GM21576 (cell line): ENCODE measurements around the gene DPH1.

ENCODE experiments used
- ATAC-seq: cut with Tn5 transposase; IDR thresholded peaks from one replicate; pipeline ENCODE4 v1.9.1; 2021; ENCODE audit warnings: mild to moderate bottlenecking, moderate library complexity; ENCODE audit not compliant: unreplicated experiment

Gene DPH1

DNA sequence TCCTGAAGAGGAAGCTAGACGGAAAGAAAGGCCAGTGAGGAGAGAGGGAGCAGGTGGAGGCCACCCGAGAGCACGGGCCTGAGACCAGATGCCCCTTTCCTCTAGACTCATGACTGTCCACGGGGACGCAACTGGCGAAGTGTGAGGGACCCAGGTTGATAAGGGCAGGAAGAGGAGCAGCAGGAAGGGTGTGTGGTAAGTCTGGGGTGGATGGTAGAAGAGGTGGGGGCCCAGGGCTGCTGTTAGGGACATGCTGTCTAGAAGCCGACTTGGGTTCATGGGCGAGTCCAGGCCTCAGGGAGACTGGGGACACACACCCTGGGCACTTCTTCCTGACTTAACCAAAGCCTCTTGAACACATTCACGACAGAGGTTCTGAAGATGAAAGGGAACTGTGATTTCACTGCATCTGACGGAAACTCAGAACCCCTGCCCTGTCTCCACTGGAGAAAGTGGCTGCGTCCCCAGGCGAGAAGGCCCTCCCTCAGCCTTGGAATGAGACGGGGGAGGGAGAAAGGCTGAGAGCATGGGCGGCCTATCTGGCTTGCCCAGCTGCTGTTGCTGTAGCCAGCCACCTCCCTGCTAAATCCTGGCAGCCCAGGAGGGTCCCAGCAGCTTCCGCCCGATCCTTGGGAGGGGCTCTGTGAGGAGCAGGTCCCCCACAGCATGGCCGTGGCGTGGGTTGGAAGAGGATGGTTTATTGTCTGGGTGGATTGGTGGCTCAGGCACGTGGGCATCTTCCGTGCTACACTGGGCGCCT lies 30.9 kb downstream of the DPH1 start:
- no peak for ATAC-seq

DNA sequence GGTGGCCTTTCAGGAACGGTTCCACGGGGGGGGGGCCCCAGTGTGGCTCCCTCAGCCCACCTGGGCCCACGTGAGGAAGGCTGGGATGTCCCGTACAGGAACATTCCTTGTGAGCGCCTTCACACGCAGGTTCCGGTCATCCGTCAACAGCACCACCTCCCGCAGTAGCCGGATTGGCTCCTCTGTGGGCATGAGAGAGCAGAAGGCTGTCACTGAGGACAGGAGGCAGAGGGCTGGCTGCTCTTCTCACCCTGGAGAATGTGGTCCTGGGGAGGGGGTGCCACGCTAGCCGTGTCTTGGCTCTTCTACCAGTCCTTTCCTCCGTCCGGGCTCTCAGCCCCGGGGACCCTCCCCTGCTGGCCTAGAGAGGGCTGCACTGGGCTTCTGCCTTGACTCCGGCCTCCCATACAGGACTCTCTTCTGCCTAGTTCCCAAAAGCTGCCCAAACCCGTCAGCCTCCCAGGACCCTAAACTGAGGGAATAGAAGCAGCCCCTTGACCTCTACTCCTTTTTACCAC lies 31.5 kb downstream of the DPH1 start:
- ATAC-seq, result no peak

DNA sequence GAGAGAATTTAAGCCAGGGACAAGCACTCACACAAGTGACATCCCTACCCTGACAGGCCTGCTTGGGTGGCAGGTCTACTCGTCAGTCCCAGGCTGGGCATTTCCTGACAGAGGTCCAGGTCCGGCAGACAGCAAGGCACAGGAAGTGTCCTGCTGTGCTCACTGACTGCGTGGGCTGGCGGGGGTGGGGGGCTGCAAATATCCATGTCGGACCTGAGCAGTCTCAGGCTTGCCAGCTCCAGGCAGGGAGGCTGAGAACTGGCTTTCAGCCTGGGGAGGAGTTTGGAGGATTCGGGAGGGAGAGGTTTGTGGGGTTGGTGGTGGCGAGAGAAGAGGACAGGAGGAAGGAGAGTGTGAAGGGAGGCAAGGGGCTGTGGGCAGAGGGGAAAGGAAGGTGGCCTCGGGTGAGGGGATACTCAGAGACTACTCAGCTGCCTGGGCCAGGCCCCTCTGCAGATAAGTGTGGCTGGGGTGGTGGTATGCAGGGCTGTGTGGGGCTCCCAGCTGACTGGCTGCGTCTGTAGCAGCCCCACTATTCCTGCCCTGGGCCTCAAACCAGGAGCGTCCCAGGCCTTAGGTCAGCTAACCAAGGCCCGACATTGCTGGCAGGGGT lies 32.7 kb downstream of the DPH1 start:
- ATAC-seq, result no peak

DNA sequence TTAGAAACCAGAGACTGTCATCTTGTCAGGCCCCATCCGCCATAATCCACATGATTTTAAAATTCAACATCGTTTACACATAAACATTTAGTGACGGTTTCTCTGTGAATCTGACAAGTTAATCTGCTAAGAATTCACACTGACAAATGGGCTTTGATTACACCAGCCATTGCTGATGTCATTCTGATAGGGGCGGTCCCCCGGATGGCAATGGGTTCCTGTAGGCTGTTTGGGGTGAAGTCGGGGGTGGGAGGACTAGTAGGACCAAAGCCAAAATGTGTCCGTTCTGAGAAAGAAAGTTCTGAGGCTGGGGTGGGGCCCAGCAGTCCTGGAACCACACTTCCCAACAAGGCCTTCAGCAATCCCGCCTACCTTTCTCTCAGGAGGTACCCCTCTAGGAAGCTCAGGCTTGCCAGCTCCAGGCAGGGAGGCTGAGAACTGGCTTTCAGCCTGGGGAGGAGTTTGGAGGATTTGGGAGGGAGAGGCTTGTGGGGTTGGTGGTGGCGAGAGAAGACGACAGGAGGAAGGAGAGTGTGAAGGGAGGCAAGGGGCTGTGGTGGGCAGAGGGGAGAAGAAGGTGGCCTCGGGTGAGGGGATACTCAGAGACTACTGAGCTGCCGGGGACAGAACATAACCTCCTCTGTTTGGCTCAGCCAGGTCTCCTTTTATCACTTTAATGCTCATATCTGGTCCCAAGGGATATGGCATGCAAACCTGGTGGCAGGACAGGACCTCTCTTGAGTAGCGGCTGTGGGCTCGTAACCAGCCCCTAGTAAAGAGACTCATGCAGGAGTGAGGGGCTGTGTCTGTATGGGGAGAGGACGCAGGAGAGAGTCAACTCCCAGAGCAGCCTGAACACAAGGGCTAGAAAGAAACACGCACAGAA lies 33.6 kb downstream of the DPH1 start:
- ATAC-seq, result no peak

DNA sequence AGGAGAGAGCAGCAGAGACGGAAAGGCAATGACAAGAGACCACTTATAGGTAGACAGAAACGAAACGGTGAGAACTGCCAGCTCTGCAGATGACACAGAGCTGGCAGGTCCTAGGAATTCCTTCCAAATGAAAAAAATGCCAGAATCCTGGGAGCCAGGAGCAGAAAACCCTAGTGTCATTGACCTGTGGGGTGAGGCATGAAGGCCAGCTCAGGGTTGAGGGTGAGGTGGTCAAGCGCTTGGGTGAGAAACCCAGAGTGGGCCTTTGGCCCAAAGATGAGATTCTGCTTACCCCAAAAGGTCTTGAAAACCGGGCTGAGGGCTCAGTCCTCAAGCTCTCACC lies 34.2 kb downstream of the DPH1 start:
- ATAC-seq, result no peak

DNA sequence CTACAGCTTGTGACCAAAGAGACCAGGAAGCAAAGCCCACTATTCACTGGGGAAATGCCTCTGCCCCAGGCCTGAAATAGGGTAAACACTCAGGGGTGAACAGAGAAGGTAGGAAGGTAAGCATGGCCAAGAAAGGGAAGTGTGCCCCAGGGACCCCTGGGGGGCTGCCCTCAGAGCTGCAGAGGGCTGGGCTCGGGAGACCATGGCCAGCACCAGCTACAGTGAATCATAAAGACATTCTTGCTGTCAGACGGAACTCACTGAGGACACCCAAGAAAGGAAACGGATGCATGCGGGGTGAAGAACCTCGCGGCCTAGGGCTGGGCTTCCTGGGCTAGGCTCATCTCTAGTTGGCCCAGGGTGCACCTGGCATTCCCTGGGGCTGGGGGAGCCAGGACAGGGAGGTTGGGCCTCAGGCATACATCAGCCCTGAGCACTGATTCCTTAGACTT lies 34.6 kb downstream of the DPH1 start:
- ATAC-seq, result no peak

DNA sequence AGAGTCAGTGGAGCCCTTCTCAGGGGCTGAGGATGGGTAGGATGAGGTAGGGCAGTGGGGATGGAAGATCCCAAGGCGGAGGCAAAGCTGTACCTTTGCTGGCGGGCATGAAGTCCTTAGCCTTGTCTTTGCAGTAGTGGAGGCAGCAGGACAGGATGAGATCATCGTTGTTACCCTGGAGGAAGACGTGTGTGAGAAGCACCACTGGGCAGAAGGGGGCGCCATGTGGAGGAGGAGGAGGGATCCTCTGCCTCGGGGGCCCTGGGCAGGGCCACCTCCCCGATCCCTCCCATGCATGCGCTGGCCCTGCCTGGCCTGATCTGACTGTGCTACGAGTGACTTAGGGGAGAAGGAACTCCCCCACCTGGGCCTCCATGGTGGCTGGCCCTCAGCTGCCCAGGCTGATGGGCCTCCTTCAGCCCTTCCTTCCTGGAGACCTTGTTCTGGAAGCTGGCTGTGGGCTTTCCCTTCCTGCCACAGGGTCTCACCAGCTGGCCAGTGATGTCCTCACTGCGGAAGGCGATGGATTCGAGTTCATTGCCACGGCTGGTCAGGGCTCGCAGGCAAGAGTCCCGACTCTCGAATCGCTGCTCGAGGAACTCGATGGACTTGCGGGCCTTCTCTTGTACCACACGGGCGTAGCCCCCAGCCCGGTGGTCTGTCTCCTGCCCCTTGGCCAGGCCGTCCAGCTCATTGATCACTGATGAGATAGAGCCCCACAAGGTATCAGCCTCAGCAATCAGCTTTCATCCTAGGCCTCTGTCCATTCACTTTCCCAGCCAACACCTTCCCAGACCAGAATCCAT lies 35.2 kb downstream of the DPH1 start:
- ATAC-seq, result no peak

DNA sequence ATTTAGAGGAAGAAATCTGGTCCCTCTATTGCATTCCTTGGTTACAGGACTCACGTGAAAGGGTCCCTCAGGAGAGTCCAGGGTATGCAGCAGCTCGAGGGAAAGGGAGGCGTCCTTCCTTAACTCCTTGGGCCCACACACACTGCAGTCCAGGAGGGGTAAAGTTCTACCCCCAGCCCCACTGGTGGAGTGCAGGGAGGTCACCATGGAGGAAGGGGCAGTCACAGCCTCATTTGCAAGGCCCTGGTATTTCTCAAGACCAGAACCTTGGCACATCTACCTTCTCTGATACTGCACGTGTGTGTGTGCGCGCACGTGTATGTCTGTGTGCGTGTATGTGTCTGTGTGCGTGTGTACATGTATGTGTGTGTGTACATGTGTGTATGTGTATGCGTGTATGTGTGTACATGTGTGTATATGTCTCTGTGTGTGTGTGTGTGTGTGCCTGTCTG lies 36.0 kb downstream of the DPH1 start:
- no peak for ATAC-seq

DNA sequence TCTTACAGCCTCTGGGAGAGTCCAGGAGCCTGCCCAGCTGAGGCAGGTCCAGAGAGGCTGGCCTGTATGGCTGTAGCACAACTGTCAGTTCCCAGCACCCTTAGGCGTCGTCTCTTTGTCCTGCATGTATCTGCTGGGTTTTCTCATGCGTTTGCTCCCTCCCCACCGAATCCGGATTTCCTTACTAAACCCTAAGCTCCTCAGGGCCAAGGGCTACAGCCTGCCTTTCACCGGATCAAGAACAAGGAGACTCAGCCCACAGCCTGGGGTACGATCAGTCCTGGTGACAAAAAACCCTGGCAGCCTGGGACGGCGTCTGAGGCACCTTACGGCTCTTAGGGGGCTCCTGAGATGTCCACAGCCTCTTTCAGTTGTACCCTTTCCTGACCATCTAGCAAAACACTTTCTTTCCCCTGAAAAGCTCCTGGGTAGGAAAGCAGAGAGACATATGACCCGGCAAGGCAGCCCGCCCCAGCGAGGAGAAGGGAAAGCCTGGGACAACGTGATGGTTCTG lies 37.2 kb downstream of the DPH1 start:
- no peak for ATAC-seq

DNA sequence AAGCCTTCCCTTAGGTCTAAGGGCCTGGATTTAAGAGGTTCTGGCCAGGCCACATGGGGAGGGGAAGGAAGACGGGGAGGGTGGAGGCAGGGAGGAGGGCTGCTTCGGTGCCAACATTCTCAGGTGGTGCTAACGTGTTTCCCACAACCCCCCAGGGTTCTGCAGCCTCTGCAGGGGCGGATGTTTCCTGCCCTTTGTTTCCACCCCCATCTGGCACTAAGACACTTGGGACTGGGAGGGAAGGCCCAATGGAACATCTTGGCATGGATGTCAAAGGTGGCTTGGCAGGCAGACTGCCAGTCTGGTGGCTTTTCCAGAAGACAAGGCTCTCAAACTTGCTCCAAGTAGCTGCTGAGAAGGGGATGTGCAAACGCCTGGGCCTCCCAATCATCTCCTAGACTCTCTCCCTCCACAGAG lies 37.7 kb downstream of the DPH1 start:
- no peak for ATAC-seq

DNA sequence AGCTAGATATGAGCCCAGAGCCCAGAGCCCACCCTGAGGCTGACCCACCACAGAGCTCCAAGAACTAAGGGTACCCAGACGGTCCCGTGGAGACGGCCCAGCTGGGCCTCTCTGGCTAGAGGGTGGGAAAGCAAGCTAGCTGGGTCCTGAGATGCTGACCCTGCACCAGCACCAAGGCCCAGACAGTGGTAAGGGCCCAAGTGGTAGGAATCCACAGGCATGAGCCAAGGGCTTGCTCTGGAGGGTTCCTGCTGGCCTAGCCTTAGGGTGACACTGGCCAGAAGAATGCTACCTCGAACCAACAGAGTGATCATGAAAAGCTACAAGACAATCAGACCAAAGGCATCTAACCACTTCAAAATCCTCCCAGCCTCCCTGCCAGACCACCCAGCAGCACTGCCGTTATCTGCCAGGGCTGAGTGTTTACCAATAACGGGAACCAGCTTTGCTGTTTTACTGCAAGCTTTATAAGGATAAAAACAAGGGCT lies 38.1 kb downstream of the DPH1 start:
- ATAC-seq, result no peak

DNA sequence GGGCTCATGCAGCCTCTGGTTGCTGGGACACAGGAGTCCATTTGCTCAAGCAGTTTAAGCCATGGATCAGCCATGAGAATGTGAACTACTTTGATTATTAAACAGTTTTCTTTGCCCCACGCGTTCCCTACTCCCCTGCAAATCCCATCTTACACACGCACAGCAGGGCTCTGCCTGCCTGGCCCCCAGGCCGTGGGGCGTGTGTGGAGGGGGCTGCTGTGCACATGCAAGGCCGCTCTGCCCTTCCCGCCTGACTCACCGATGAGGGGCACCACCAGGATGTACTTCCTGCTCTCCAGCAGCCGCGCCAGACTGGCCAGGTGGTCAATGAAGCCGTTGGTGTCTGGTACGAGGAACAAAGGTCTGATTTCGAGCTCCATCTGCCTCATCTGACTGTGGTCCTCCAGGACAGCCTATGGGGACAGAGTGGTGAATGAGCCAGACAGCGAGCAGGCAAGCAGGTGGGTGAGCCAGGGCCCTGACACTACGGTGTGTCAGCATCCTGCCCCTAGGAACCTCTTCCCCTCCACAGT lies 38.6 kb downstream of the DPH1 start:
- ATAC-seq, result no peak

DNA sequence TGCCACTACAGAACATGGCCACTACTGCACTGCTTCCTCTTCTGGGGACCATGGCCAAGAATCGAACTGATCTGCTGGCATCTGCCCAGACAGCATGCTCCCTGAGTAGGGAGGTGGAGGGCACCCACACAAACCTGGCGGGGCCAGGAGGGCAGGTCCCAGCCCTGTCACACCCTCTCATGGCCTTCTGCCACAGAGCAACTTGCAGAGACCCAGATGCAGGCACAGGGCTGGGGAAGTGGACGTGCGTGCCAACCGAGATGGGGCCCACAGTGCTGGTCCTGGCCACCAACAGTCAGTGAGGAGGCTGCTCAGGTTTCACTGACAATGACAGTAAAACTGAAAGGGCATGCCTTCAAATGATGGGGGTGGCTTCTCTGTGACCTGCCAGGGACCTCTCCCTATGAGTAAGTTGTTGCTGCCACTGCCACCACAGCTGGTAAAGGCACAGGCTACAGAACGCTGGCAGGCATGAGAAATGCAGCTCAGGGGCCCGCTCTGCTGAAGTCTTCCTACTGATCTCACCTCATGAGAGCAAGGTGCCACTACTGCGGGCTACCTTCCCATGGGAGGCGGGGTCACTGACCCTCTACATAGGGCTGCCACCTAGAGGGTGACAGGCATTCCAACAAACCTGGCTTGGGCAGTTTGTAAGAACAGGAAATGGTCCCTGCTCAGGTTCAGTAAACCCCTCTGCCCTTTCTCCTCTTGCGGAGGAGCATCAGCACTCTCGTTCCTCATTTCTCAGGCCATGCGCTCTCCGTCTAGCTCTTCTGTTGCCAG lies 40.5 kb downstream of the DPH1 start:
- ATAC-seq, result peak; percentile 80

DNA sequence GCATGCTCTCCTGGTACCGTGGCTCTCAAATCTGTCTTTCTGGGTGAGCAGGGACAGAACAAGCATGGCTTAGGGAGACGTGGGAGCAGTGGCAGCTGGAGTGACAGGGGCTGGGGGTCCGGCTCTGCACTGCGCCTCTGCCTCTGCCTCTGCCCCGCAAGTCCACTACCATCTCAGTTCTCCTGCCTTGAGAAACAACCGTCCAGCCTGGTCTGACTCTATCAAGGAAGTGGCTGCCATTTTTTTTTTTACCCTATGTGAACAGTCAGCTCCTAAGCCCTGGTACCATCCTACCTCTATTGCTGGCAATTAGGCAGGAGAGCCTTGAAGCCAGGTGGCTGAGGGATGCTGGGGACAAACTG lies 41.1 kb downstream of the DPH1 start:
- no peak for ATAC-seq

DNA sequence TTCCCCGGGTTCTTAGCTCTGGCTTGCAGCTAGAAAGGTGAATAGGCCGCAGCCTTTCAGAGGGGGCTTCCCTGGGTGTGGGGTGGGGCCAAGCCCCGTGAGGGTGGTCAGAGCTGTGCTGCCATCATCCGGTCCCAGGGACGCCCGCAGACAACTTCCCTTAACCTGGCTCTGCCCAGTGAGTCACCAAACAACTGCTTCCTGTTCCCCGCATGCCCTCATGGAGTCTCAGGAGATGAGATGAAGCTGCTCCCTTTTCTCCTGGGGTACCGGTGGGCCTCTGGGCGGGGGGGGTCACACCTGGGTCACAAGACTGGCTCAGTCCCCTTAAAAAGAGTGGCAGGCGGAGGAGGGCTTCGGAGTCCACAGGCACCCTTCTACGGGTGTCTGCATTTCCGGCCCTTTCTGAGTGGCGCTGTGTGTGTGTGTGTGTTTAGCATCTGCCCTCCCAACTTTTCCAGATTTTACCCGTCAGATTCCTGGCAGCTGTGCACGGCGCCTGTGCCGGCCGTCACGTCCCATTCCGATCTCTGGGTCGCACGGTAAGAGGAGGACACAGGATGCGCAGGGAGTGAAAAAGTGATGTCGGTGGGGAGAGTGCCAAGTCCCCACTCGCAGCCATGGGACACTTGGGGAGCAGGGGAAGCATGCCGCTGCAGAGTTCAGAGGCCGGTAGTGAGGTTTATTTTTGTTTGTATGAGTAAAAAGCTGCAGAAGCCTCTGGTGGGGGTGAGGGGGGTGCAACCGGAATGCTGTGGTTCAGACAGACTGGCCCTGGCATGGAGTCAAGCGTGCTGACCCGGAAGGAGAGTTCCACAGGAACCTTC lies 41.7 kb downstream of the DPH1 start:
- no peak for ATAC-seq

DNA sequence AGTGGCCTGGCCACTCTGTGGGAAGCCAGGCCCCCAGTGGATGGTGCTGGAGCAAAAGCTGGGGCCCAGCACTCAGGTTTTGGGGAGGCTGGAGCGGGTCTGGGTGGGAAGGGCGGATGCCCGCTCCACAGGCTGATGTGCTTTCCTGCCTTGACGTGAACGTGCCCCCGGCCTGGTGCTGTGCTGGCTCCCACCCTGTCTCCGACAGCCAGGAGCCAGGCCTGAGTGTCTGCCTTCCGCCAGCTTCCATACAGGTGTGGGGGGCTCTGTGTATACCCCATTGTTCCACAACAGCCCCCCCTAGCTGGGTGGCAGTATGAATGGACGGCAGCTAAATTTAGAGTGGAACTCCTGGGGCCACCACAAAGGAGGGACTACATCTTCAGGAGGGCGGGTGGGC lies 45.0 kb downstream of the DPH1 start:
- ATAC-seq, result no peak

DNA sequence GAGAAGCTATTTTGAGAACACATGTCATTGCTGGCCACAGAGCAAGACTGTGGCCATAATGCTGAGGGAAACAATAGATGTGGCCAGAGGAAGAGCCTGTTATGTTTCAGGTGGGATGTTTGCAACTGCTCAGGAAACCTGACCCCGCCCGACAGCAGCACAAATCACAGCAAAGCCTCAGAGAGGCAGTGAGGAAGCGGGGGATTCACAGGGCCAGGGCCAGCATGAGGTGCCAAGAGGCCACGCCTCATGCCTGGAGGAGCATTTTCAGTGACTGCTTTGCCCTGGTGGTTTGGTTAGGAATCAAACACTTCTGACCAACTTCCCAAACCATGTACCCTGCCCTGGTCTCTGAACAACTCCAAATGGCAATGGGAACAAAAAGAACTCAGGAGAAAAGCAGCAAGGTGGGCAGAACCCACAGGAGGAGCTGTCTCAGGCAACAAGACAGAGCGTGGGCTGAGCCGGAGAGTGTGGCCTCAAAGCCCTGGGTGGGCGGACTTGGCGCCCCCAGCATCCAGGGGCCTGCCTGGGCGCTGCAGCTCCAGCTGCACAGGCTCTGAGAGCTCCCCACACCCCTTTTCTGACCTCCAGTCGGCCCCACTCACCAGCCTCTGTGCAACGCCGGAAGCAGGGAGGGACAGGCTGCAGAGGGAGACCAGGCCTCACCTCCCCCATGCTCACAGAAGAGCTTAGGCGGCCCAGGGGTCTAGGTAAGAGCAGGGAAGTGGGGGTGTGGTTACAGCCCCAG lies 45.6 kb downstream of the DPH1 start:
- ATAC-seq, result no peak
